Nephron progenitor cell (in vitro differentiated cells): ENCODE results near the gene DNAJB1.

Experiments
- DNase-seq: peaks from one replicate; pipeline ENCODE4 v3.0.0; 2021
- H3K27ac Mint-ChIP-seq: 2 replicates; pipeline ENCODE4 v1.8.0; 2021; ENCODE audit warnings: mild to moderate bottlenecking, moderate library complexity, mixed read lengths
- H3K27me3 Mint-ChIP-seq: 2 replicates; pipeline ENCODE4 v1.8.0; 2021; ENCODE audit warnings: mild to moderate bottlenecking, low read depth, mixed read lengths; ENCODE audit not compliant: poor library complexity
- H3K36me3 Mint-ChIP-seq: 2 replicates; pipeline ENCODE4 v1.8.0; 2021; ENCODE audit warnings: low read depth, mixed read lengths
- H3K4me1 Mint-ChIP-seq: 2 replicates; pipeline ENCODE4 v1.8.0; 2021; ENCODE audit warnings: mixed read lengths
- H3K4me3 Mint-ChIP-seq: 2 replicates; pipeline ENCODE4 v1.8.0; 2021; ENCODE audit warnings: mild to moderate bottlenecking, moderate library complexity, mixed read lengths
- H3K9me3 Mint-ChIP-seq: 2 replicates; pipeline ENCODE4 v1.8.0; 2021; ENCODE audit warnings: mild to moderate bottlenecking, moderate library complexity, mixed read lengths
- TF ChIP-seq, protein P1 (sequence below): fragments of 200-600 bp; sonication (generic); IDR thresholded peaks from 2 replicates; pipeline ENCODE4 v1.5.0; 2021; ENCODE audit warnings: antibody characterized with exemption

DNAJB1 gene

DNA sequence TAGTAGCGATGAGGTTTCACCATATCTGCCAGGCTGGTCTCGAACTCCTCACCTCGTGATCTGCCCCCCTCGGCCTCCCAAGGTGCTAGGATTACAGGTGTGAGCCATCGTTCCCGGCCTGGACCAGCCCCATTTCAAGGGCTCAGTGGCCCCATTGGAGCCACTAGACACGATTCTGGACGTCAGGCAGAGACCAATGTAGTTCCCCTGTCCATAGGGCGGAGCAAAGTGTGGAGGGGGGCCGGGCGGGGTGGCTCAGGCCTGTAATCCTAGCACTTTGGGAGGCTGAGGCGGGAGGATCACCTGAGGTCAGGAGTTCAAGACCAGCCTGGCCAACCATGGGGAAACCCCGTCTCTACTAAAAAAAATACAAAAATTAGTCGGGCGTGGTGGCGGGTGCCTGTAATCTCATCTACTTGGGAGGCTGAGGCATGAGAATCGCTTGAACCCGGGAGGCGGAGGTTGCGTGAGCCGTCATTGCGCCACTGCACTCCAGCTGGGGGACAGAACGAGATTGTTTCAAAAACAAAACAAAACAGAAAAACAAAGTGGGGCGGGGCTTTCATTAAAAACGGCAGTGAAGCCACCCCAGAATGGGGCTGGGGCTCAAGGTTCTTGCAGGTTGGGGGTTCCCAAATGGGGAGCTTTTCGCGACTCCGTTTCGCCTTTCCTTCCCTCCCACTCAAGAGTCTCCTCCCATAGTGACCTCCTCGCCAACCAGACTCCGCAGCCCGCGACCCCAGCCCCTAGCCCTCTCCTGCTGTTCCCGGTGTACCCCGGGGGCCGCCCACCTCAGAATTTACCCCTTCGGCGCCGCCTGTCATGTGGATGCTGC lies 10.4 kb upstream of the DNAJB1 start:
- H3K4me1 Mint-ChIP-seq: peaks cover 35% of the 10 kb centered on the region
- H3K27ac Mint-ChIP-seq: peak overlapping the region; percentile 94
- peak overlapping the region; percentile 95 for H3K4me3 Mint-ChIP-seq
- TF ChIP-seq, protein P1, sequence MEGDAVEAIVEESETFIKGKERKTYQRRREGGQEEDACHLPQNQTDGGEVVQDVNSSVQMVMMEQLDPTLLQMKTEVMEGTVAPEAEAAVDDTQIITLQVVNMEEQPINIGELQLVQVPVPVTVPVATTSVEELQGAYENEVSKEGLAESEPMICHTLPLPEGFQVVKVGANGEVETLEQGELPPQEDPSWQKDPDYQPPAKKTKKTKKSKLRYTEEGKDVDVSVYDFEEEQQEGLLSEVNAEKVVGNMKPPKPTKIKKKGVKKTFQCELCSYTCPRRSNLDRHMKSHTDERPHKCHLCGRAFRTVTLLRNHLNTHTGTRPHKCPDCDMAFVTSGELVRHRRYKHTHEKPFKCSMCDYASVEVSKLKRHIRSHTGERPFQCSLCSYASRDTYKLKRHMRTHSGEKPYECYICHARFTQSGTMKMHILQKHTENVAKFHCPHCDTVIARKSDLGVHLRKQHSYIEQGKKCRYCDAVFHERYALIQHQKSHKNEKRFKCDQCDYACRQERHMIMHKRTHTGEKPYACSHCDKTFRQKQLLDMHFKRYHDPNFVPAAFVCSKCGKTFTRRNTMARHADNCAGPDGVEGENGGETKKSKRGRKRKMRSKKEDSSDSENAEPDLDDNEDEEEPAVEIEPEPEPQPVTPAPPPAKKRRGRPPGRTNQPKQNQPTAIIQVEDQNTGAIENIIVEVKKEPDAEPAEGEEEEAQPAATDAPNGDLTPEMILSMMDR: no peak
- no peak for DNase-seq
- H3K36me3 Mint-ChIP-seq: peaks cover 12% of the 10 kb centered on the region
- H3K27me3 Mint-ChIP-seq: no peaks in the 10 kb centered on the region
- H3K9me3 Mint-ChIP-seq: no peaks in the 10 kb centered on the region

DNA sequence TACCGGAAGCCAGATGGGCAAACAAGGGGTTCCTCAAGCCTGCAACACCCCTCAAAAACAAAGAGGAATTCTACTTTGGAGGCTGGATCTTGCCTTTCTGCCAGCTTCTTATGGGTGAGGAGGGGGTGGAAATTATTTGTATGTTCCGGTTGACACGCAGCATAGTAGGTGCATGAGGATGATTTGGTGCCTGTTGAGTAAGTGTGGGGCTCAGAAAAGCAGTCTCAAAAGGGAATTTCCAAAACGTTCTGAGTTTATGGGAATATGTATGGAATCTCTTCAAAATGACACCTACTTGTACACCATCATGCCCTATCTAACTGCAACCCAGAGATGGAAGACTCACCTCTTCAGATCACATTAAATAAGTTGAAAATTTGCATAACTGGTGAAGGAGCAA lies 8.2 kb upstream of the DNAJB1 start:
- Mint-ChIP-seq H3K36me3 (no peaks in the 10 kb centered on the region), H3K4me3 (no peak overlapping the region), H3K4me1 (peaks cover 48% of the 10 kb centered on the region), H3K9me3 (no peaks in the 10 kb centered on the region), H3K27ac (no peak overlapping the region), H3K27me3 (no peaks in the 10 kb centered on the region)
- TF ChIP-seq, protein P1: no peak
- no peak for DNase-seq

DNA sequence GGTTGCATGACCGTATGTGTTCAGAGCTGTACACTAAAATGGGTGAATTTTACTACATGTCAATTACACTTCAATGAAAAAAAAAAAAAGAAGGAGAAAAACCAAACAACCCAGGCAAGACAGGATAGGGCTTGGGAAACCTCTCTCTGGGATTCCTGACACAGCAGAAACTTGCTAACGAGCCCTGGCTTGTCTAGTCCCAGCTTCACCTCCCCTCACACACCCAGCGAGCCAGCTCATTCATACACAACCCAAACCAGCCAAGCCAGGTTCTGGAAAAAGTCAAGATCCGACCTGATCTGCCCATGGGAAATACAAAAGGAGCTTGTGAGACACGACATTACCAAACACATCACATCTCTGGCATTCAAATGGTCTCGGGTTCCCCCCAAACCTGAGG lies 7.5 kb upstream of the DNAJB1 start:
- H3K27ac Mint-ChIP-seq: peak overlapping the region; percentile 30
- TF ChIP-seq, protein P1: no peak
- no peak overlapping the region for H3K4me3 Mint-ChIP-seq
- peaks cover 45% of the 10 kb centered on the region for H3K4me1 Mint-ChIP-seq
- H3K36me3 Mint-ChIP-seq: no peaks in the 10 kb centered on the region
- no peak for DNase-seq
- H3K9me3 Mint-ChIP-seq: no peaks in the 10 kb centered on the region
- no peaks in the 10 kb centered on the region for H3K27me3 Mint-ChIP-seq

DNA sequence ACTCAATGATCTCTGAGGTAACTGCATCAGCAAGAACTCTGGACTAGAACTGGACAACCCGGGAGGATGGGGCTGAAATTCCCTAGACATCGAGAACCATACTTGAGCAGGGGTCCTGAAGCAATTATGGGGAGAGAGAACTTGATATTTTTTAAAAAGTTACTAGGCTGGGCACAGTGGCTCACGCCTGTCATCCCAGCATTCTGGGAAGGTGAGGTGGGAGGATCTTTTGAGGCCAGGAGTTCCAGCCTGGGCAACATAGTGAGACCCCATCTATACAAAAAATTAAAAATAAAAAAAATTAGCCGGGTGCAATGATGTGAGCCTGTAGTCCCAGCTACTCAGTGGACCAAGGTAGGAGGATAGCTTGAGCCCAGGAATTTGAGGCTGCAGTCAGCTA lies 2.3 kb upstream of the DNAJB1 start:
- Mint-ChIP-seq H3K4me3 (no peak overlapping the region), H3K27ac (no peak overlapping the region)
- TF ChIP-seq, protein P1: no peak

DNA sequence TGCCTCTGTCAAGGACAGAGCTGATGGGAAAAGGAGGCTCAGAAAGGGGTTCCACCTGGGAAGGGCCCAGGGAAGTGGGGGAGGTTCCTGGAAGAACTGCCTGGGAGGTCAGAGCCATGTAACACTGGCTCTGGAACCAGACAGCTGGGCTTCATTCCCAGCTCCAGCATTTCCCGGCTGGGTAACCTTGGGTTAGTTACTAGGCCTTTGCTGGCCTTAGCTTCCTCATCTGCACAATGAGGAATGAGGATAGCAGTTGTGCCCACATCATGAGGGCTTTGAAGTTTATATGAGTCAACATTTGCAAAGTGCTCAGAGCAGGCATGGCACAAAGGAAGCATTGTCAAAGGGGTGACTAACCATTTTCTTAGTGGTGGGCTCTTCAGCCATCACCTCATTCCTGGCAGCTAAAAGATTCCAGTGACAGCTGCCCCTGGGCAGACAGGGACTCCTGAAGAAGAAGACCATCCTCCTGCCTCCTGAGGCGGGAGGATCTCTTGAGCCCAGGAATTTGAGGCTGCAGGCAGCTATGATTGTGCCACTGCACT lies 1.7 kb upstream of the DNAJB1 start:
- Mint-ChIP-seq H3K27me3 (peaks cover 3% of the 10 kb centered on the region), H3K27ac (no peak overlapping the region), H3K4me3 (peak overlapping the region; percentile 59), H3K4me1 (peaks cover 62% of the 10 kb centered on the region), H3K36me3 (peaks cover 19% of the 10 kb centered on the region), H3K9me3 (no peaks in the 10 kb centered on the region)
- DNase-seq: no peak
- TF ChIP-seq, protein P1: no peak

More for the DNA sequence above, 2.3 kb upstream of the DNAJB1 start:
- Mint-ChIP-seq H3K27me3 (peaks cover 3% of the 10 kb centered on the region), H3K4me1 (peaks cover 59% of the 10 kb centered on the region), H3K9me3 (no peaks in the 10 kb centered on the region), H3K36me3 (peaks cover 13% of the 10 kb centered on the region)
- DNase-seq: no peak
